Caco-2 (cell line): Measurements from ENCODE around the gene EEF1E1. TPM values are rescaled to one million over a fixed set of nuclear protein-coding genes. Genes with fewer than 3 reads are reported as not detected.
"Not testable (repeated sequence)": the region's sequence is repeated elsewhere in the genome, so short reads cannot be mapped to it uniquely, and the experiment has no call there.

Experiments used
- BruUV-seq: library from RNA; stranded (reverse); fragments of 400-500 nt; replicated peaks from 2 replicates; lab custom pipeline; 2021; lab: Mats Ljungman, UMichigan
- CTCF ChIA-PET: fragments of 300-600 bp; sonication (Branson Sonifier 250); formaldehyde crosslinking; loops from one replicate; lab custom pipeline; 2022; ENCODE audit warnings: antibody characterized with exemption; lab: Charles Lee
- POLR2A ChIA-PET: fragments of 300-600 bp; sonication (Branson Sonifier 250); formaldehyde crosslinking; loops from one replicate; lab custom pipeline; 2022; ENCODE audit warnings: antibody characterized with exemption; lab: Charles Lee
- DNase-seq, 2 experiments: peaks; one replicate each; pipeline versions ENCODE4 v3.0.0 to v3.0.0-alpha.2; 2020 to 2022
- H3K27me3 ChIP-seq: replicated peaks from 2 replicates; pipeline ENCODE4 v1.6.0; 2011; ENCODE audit warnings: low read length; ENCODE audit not compliant: control insufficient read depth, insufficient read depth
- H3K36me3 ChIP-seq: 2 replicates; pipeline ENCODE4 v1.5.1; 2011; ENCODE audit warnings: low read length; ENCODE audit not compliant: control insufficient read depth, insufficient read depth
- H3K4me1 ChIP-seq: fragments of 250-450 bp; sonication (Bioruptor Pico); 2 replicates; pipeline ENCODE4 v1.5.1; 2020; ENCODE audit warnings: mild to moderate bottlenecking
- H3K4me3 ChIP-seq: 2 replicates; pipeline ENCODE4 v1.5.1; 2011; ENCODE audit warnings: low read depth, mild to moderate bottlenecking, control low read depth, low read length
- H3K9me3 ChIP-seq: fragments of 250-450 bp; sonication (Bioruptor Pico); 2 replicates; pipeline ENCODE4 v1.5.1; 2020; ENCODE audit warnings: mild to moderate bottlenecking, moderate library complexity
- H3K27ac Mint-ChIP-seq: one replicate; pipeline ENCODE4 v1.8.0; 2022; ENCODE audit warnings: mixed read lengths; ENCODE audit not compliant: unreplicated experiment
- H3K27me3 Mint-ChIP-seq: one replicate; pipeline ENCODE4 v1.8.0; 2022; ENCODE audit warnings: mixed read lengths; ENCODE audit not compliant: insufficient read depth, unreplicated experiment
- H3K36me3 Mint-ChIP-seq: one replicate; pipeline ENCODE4 v1.8.0; 2022; ENCODE audit warnings: mild to moderate bottlenecking, mixed read lengths; ENCODE audit not compliant: insufficient read depth, unreplicated experiment
- H3K4me1 Mint-ChIP-seq: one replicate; pipeline ENCODE4 v1.8.0; 2022; ENCODE audit warnings: low read depth, mixed read lengths; ENCODE audit not compliant: unreplicated experiment
- H3K4me3 Mint-ChIP-seq: one replicate; pipeline ENCODE4 v1.8.0; 2022; ENCODE audit warnings: mild to moderate bottlenecking, moderate library complexity, mixed read lengths; ENCODE audit not compliant: unreplicated experiment
- H3K9me3 Mint-ChIP-seq: one replicate; pipeline ENCODE4 v1.8.0; 2022; ENCODE audit warnings: mixed read lengths; ENCODE audit not compliant: unreplicated experiment
- CTCF ChIP-seq, 2 experiments: fragments of 200-600 bp in 1 of 2; IDR thresholded peaks; 1 replicate in 1 of 2; 2 replicates in 1 of 2; pipeline versions ENCODE4 v1.5.1 to v1.8.0; 2011 to 2022; ENCODE audit warnings: antibody characterized with exemption in 1 of 2, control low read depth in 1 of 2, inconsistent platforms in 1 of 2, low read depth in 1 of 2, low read length in 1 of 2, mild to moderate bottlenecking in 1 of 2, moderate library complexity in 1 of 2; ENCODE audit not compliant: insufficient read depth in 1 of 2, severe bottlenecking in 1 of 2, unreplicated experiment in 1 of 2
- intact Hi-C: fragments of 100-400 bp; cut with micrococcal nuclease; formaldehyde crosslinking; loops from one replicate; pipeline ENCODE4 v1.10.0; 2022; ENCODE audit not compliant: unreplicated experiment
- total RNA-seq: library from RNA; stranded (reverse); gene quantifications from 2 replicates; pipeline ENCODE4 v1.2.3, GENCODE V29; 2022

The EEF1E1 gene
- total RNA-seq, 1 experiment from 2014 or later = 60.3 TPM

- ChIA-PET CTCF (no interaction called here), POLR2A (no interaction called here)
- no peak overlapping the region for H3K27ac Mint-ChIP-seq
- intact Hi-C loops = no loop called here
- no peaks in the 10 kb centered on the region for H3K9me3 Mint-ChIP-seq
- no peaks in the 10 kb centered on the region for H3K27me3 ChIP-seq
- H3K36me3 Mint-ChIP-seq = peaks cover 18% of the 10 kb centered on the region
- no peak overlapping the region for H3K4me3 Mint-ChIP-seq
- peaks cover 2% of the 10 kb centered on the region; the same call in 1 of the 2 replicates for H3K36me3 ChIP-seq
- H3K4me3 ChIP-seq = no peak overlapping the region
- no TSS peak for BruUV-seq
- TF ChIP-seq CTCF (IDR thresholded peaks at IDR 0.05; ENCODE audit: insufficient read depth in 1 of 2, low read depth in 1 of 2, low read length in 1 of 2, severe bottlenecking in 1 of 2, unreplicated experiment in 1 of 2) = no peak
- DNase-seq = no peak
- no peaks in the 10 kb centered on the region for H3K4me1 ChIP-seq
- H3K4me1 Mint-ChIP-seq = no peaks in the 10 kb centered on the region
- H3K9me3 ChIP-seq = no peaks in the 10 kb centered on the region; the same call in 1 of the 2 replicates
- no peaks in the 10 kb centered on the region for H3K27me3 Mint-ChIP-seq
Measured at GRCh38 chr6:8054276-8054675, 48.1 kb downstream of the EEF1E1 start.

GRCh38 chr6:8047541-8048292 is 54.6 kb downstream of the EEF1E1 start:
- TF ChIP-seq CTCF (IDR thresholded peaks at IDR 0.05; ENCODE audit: insufficient read depth in 1 of 2, low read depth in 1 of 2, low read length in 1 of 2, severe bottlenecking in 1 of 2, unreplicated experiment in 1 of 2) = no peak
- no peak for DNase-seq
- no peaks in the 10 kb centered on the region for H3K4me1 Mint-ChIP-seq
- Histone ChIP-seq H3K9me3 (no peaks in the 10 kb centered on the region), H3K4me3 (no peak overlapping the region), H3K36me3 (no peaks in the 10 kb centered on the region), H3K27me3 (no peaks in the 10 kb centered on the region), H3K4me1 (no peaks in the 10 kb centered on the region)
- CTCF ChIA-PET = interaction anchor here (1.0 kb wide), 1 partner anchor 325 kb away, joined by 3 read pairs; no protein-coding TSS in a partner anchor
- BruUV-seq = no TSS peak
- POLR2A ChIA-PET = no interaction called here
- intact Hi-C loops = no loop called here
- no peak overlapping the region for H3K4me3 Mint-ChIP-seq
- no peak overlapping the region for H3K27ac Mint-ChIP-seq
- H3K36me3 Mint-ChIP-seq = peaks cover 35% of the 10 kb centered on the region
- peaks cover 20% of the 10 kb centered on the region for H3K9me3 Mint-ChIP-seq
- no peaks in the 10 kb centered on the region for H3K27me3 Mint-ChIP-seq

- peaks cover 31% of the 10 kb centered on the region for H3K36me3 Mint-ChIP-seq
- not testable (repeated sequence) for BruUV-seq
Measured at GRCh38 chr6:8045769-8046168, 56.6 kb downstream of the EEF1E1 start.

More at GRCh38 chr6:8045769-8046168, 56.6 kb downstream of the EEF1E1 start:
- H3K4me1 Mint-ChIP-seq, intact Hi-C loops, POLR2A ChIA-PET, H3K27me3 Mint-ChIP-seq, H3K4me3 ChIP-seq, H3K27ac Mint-ChIP-seq, H3K4me1 ChIP-seq, H3K4me3 Mint-ChIP-seq, H3K27me3 ChIP-seq, H3K9me3 ChIP-seq, DNase-seq, CTCF ChIA-PET, H3K36me3 ChIP-seq: not testable (repeated sequence)
- H3K9me3 Mint-ChIP-seq = peaks cover 20% of the 10 kb centered on the region
